DND-41 (cell line): Measurements from ENCODE around the gene MEGF6.

Experiments
- ATAC-seq: fragments of 200-7000 bp; cut with Tn5 transposase; 3 replicates; pipeline ENCODE4 v1.9.1; 2021; ENCODE audit warnings: low read depth; ENCODE audit not compliant: insufficient read depth
- DNase-seq: peaks from one replicate; pipeline ENCODE4 v3.0.0-alpha.2; 2020
- H2AFZ ChIP-seq: 2 replicates; pipeline ENCODE4 v1.6.0; 2012; ENCODE audit warnings: low read depth, low read length
- H3K27ac ChIP-seq: 2 replicates; pipeline ENCODE4 v1.5.1; 2012; ENCODE audit warnings: low read length, inconsistent platforms
- H3K27me3 ChIP-seq: fragments of 200-600 bp; sonication (generic); 2 replicates; pipeline ENCODE4 v1.6.0; 2012; ENCODE audit warnings: low read length, mild to moderate bottlenecking, inconsistent platforms; ENCODE audit not compliant: insufficient read depth, poor library complexity
- H3K36me3 ChIP-seq: 2 replicates; pipeline ENCODE4 v1.5.1; 2012; ENCODE audit warnings: low read length, inconsistent platforms; ENCODE audit not compliant: insufficient read depth
- H3K4me1 ChIP-seq: 2 replicates; pipeline ENCODE4 v1.5.1; 2012; ENCODE audit warnings: mild to moderate bottlenecking, low read length; ENCODE audit not compliant: insufficient read depth
- H3K4me2 ChIP-seq: 2 replicates; pipeline ENCODE4 v1.6.0; 2012; ENCODE audit warnings: mild to moderate bottlenecking, moderate library complexity, low read length, inconsistent platforms; ENCODE audit not compliant: insufficient read depth
- H3K4me3 ChIP-seq, 2 experiments: fragments of 200-600 bp in 1 of 2; shearing (Covaris generic) in 1 of 2; 2 replicates each; pipeline ENCODE4 v1.5.1; 2012 to 2016; ENCODE audit warnings: inconsistent platforms in 2 of 2, low read length in 2 of 2, mild to moderate bottlenecking in 2 of 2, low read depth in 1 of 2, moderate library complexity in 1 of 2
- H3K79me2 ChIP-seq: 2 replicates; pipeline ENCODE4 v1.6.0; 2012; ENCODE audit warnings: low read length, inconsistent platforms; ENCODE audit not compliant: insufficient read depth
- H3K9ac ChIP-seq: 2 replicates; pipeline ENCODE4 v1.6.0; 2012; ENCODE audit warnings: low read depth, mild to moderate bottlenecking, inconsistent platforms, low read length, moderate library complexity
- H3K9me3 ChIP-seq: 2 replicates; pipeline ENCODE4 v1.5.1; 2012; ENCODE audit warnings: low read length, moderate library complexity, mild to moderate bottlenecking, inconsistent platforms; ENCODE audit not compliant: insufficient read depth, severe bottlenecking
- H4K20me1 ChIP-seq: 2 replicates; pipeline ENCODE4 v1.6.0; 2012; ENCODE audit warnings: low read length; ENCODE audit not compliant: insufficient read depth
- EZH2 ChIP-seq: IDR thresholded peaks from 3 replicates; pipeline ENCODE4 v1.6.1; 2012; ENCODE audit warnings: borderline replicate concordance, low read depth, mild to moderate bottlenecking, moderate library complexity, low read length, inconsistent platforms; ENCODE audit not compliant: severe bottlenecking
- TF ChIP-seq, protein P1 (sequence below): IDR thresholded peaks from 2 replicates; pipeline ENCODE4 v1.5.1; 2012; ENCODE audit warnings: borderline replicate concordance, low read length, moderate library complexity, mild to moderate bottlenecking; ENCODE audit not compliant: poor library complexity, severe bottlenecking; ENCODE audit errors: extremely low read depth

The MEGF6 gene

GRCh38 chr1:3464649-3465025 lies 146.7 kb downstream of the MEGF6 start:
- peaks cover 6% of the 10 kb centered on the region for H3K27me3 ChIP-seq
- ATAC-seq (no peak), DNase-seq (no peak)

DNA sequence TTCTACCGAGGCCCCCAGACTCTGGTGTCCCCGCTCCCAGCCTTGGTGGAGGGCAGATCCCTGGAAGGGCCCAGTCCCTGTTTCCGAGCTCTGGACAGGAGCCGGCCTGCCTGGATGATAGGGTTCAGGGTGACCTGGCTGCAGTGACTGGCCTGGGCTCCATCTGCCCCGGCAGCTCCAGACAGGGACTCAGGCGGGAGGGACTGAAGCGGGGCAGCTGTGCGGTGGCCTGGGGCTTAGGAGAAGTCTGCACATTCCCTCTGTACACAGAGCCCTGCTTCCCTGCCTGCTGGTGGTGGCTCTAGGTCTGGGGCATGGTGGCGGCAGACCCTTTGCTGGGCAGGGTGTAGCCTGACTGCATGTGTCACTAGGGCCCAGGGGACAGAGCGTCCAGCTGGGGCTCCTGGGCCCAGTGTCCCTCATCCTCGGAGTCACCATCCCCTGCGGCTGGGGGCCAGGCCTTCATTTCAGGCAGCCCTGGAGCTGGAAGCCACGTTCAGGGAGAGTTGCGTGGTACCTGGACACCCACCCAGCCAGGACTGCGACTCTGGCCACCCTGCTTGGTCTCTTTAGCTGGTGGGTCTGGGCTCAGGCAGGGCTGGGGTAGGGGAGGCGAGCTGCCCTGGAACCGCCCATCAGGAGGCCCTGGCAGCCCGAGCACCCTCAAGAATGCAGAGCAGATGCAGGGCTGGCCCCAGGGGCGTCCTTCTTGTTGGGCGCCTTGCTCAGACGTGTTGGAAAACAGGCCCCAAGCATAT lies 147.2 kb downstream of the MEGF6 start:
- H3K4me3 ChIP-seq = no peak overlapping the region
- H3K9me3 ChIP-seq = no peaks in the 10 kb centered on the region
- H3K4me2 ChIP-seq = no peak overlapping the region
- no peaks in the 10 kb centered on the region; the same call in none of the 2 replicates for H4K20me1 ChIP-seq
- ATAC-seq (no peak), DNase-seq (no peak)
- no peak overlapping the region for H3K27ac ChIP-seq
- no peak overlapping the region for H3K9ac ChIP-seq
- H3K4me1 ChIP-seq = no peaks in the 10 kb centered on the region
- TF ChIP-seq, protein P1, sequence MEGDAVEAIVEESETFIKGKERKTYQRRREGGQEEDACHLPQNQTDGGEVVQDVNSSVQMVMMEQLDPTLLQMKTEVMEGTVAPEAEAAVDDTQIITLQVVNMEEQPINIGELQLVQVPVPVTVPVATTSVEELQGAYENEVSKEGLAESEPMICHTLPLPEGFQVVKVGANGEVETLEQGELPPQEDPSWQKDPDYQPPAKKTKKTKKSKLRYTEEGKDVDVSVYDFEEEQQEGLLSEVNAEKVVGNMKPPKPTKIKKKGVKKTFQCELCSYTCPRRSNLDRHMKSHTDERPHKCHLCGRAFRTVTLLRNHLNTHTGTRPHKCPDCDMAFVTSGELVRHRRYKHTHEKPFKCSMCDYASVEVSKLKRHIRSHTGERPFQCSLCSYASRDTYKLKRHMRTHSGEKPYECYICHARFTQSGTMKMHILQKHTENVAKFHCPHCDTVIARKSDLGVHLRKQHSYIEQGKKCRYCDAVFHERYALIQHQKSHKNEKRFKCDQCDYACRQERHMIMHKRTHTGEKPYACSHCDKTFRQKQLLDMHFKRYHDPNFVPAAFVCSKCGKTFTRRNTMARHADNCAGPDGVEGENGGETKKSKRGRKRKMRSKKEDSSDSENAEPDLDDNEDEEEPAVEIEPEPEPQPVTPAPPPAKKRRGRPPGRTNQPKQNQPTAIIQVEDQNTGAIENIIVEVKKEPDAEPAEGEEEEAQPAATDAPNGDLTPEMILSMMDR = no peak
- no peak for TF ChIP-seq EZH2
- H3K36me3 ChIP-seq = no peaks in the 10 kb centered on the region
- peaks cover 6% of the 10 kb centered on the region for H3K27me3 ChIP-seq
- H2AFZ ChIP-seq = no peak overlapping the region
- H3K79me2 ChIP-seq = no peaks in the 10 kb centered on the region

More at GRCh38 chr1:3464649-3465025, 146.7 kb downstream of the MEGF6 start:
- Histone ChIP-seq H3K9me3 (no peaks in the 10 kb centered on the region), H4K20me1 (peaks cover 4% of the 10 kb centered on the region), H3K4me2 (no peak overlapping the region), H3K27ac (no peak overlapping the region), H2AFZ (no peak overlapping the region), H3K4me3 (no peak overlapping the region), H3K79me2 (no peaks in the 10 kb centered on the region), H3K9ac (no peak overlapping the region), H3K4me1 (no peaks in the 10 kb centered on the region), H3K36me3 (no peaks in the 10 kb centered on the region)
- TF ChIP-seq, protein P1 = no peak
- TF ChIP-seq EZH2 = no peak

DNA sequence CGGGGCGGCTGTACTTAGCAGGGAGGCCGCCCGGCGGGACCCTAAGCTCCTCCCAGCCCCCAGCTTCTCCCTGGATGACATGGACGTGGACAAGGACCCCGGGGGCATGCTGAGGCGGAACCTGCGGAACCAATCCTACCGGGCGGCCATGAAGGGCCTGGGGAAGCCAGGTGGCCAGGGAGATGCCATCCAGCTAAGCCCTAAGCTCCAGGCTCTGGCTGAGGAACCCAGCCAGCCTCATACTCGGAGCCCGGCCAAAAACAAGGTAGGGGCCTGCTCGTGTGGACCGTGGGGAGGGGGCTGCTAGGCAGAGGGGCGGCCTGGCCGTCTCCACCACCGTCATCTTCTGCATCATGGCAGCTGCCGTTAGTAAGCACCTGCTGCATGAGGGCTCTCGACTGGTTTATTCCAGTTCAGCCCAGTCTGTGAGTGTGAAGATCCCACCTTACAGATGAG lies 147.9 kb downstream of the MEGF6 start:
- H2AFZ ChIP-seq = no peak overlapping the region
- no peak overlapping the region for H3K27ac ChIP-seq
- no peak overlapping the region for H3K9ac ChIP-seq
- no peaks in the 10 kb centered on the region for H3K79me2 ChIP-seq
- no peak for ATAC-seq
- H3K9me3 ChIP-seq = no peaks in the 10 kb centered on the region
- H3K4me2 ChIP-seq = no peak overlapping the region
- TF ChIP-seq EZH2 = no peak
- TF ChIP-seq, protein P1 = no peak
- H3K36me3 ChIP-seq = no peaks in the 10 kb centered on the region
- no peaks in the 10 kb centered on the region for H3K4me1 ChIP-seq
- no peak overlapping the region for H3K4me3 ChIP-seq
- H4K20me1 ChIP-seq = no peaks in the 10 kb centered on the region; the same call in none of the 2 replicates
- peaks cover 6% of the 10 kb centered on the region for H3K27me3 ChIP-seq
- DNase-seq = no peak
